HG03025 (cell line): ENCODE data around the gene FGFR3.

Experiments
- ATAC-seq: cut with Tn5 transposase; IDR thresholded peaks from one replicate; pipeline ENCODE4 v1.9.1; 2021; ENCODE audit warnings: mild to moderate bottlenecking, moderate library complexity; ENCODE audit not compliant: unreplicated experiment, low FRiP score

The FGFR3 gene

DNA sequence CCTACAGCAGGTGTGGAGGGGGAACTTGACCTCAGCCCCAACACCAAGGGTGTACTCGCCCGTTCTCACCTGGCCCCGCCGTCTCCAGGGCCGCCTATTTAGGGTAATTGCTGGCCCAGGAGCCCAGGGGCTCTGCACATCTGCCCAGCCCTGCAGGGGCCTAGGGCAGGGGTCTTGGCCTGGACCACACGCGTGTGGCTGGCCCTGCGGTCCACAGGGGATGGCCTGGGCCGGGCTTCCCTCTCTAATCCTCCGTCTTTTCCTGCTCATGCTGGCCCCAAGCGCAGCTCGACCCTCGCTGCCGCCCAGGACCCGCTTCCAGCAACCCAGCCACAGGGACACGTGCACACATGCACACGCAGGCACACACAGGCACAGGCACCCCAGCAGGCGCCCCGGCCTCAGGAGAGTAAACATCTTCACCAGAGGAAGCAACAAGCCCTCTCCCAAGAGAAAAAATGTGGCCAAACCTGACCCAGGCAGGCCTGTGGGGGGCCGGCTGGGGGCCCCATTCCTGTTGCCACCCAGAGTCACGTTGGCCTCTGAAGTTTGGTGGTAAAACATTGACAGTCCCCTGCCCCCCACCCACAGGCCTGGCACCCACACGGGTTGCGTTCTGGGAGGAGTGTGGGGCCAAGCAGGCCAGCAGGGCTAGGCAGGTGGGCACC is 24.6 kb upstream of the FGFR3 start:
- ATAC-seq: no peak

- no peak for ATAC-seq
Observed at GRCh38 chr4:1769692-1770091, 23.4 kb upstream of the FGFR3 start.

DNA sequence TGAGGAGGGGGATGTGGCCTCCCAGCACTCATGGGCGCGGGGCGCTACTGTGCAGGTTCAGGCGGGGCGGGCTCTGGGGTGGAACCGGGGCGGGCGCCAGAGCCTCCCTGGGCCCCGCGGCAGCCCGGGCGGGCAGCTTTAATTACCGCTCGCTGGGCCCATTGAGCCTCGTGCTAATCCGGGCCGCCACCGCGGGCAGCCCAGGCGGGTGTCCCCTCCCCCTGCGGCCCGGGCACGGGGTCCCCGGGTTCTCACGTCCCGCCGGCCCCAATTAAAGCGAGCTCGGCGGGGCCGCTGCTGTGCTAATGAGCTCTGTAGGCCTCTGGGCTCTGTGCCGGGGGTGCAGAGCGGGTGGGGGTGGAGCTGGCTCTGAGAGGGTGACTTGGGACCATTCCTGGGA is 22.8 kb upstream of the FGFR3 start:
- no peak for ATAC-seq

- no peak for ATAC-seq
Observed at GRCh38 chr4:1770791-1771231, 22.3 kb upstream of the FGFR3 start.

- no peak for ATAC-seq
Observed at GRCh38 chr4:1771555-1772305, 21.4 kb upstream of the FGFR3 start.

DNA sequence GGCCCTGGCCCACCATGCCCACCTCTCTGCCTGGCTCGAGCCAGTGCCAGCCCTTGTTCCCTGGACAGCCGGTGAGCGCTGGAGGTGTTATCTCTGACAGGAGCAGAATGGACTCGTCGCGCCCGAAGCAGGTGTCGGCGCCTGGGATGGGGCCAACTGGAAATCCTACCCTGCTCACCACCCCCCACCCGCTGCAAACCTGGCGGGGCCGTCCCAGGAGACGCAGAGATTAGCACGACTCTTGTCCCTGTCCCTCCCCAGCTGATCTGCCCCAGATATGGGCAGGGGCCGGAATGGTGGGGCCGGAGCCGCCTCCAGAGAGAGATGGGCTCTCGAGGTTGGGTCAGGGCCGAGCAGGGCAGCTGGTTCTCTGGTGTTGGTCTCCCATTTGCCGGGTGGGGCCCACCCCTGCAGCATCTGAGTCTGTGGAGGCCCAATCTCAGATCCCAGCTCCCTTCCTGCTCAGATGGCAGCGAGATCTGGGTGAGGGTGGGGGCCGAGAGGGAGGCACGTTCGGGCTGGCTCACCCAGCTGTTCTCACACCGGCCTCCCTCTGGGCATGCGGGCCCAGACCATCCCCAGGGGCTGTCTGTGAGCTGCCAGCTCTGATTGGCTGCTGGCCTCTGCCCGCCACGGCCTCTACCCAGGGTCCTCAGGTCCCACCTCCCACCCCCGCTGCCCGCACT is 20.1 kb upstream of the FGFR3 start:
- ATAC-seq: no peak

- no peak for ATAC-seq
Observed at GRCh38 chr4:1773754-1774153, 19.3 kb upstream of the FGFR3 start.

DNA sequence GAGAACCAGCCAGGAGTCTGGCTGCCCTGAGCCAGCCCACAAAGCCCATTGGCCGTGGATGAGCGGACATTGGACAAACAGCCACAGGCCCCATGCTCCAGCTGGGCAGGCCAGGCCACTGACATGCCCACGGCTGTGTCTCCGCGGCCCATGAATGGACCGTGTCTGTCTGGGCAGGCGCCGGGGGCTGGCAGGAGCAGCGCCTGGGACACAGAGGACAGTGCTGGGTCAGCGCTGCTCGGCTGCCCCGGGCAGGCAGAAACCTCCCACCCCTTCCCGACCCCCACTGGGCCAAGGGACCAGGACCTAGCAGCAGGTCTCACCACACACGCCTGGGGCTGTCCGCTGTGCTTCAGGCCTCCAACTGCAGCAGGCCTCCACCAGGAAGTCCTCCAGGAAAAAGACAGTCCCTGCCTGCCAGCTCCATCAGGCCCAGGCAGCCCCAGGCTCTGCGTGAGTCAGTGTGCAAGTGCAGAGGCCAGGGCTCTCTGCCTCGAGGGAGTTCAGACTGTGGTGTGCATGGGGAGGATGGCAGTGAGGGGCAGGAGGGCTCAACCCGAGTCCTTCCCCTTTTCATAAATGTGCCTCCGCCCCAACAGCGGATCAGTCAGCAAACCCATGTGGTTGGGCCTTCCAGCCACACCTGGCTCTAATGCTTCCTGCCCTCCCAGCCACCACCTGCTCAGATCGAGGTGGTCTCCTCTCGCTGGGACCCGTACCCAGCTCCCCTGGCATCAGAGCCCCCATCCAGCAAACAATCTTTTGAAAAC is 17.2 kb upstream of the FGFR3 start:
- ATAC-seq: no peak

GRCh38 chr4:1776521-1777161 is 16.5 kb upstream of the FGFR3 start:
- no peak for ATAC-seq

GRCh38 chr4:1777822-1778641 is 15.1 kb upstream of the FGFR3 start:
- ATAC-seq: no peak

- ATAC-seq: no peak
Observed at GRCh38 chr4:1778642-1779392, 14.3 kb upstream of the FGFR3 start.

DNA sequence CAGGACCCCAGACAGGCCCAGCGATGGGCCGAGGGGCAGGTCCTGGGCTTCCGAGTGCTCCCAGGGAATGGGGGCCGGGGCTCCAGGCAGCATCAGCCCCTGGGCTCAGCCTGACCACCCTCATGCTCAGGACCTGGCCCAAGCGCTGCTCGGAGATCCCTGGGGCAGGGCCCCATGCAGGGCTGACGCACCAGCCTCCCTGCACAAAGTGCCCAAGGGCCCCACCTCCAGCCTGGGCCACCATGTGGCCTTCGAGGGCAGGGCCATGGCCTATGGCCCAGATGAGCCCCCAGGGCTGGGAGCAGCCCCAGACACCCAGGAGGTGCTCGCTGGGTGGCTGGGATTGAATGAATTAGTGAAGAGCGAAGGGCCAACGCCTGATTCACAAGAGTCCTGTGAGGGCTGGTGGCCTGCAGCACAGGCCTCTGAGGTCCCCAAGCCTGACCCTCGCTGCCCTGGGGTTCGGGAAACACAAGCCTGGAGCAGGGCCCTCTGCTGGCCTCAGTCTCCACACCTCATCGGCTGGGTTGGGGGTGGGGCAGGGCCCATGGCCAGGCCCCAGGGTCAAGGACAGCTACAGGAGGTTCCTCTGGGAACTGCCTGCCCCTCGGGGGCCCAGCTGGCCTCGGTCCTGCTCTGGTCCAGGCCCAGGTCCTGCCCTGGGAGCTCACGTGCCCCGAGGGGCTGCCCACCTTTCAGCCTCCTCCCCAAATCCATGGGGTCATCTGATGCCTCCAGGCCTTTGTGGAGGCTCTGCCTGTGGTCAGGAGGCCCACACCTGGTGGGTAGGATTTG is 13.3 kb upstream of the FGFR3 start:
- no peak for ATAC-seq

DNA sequence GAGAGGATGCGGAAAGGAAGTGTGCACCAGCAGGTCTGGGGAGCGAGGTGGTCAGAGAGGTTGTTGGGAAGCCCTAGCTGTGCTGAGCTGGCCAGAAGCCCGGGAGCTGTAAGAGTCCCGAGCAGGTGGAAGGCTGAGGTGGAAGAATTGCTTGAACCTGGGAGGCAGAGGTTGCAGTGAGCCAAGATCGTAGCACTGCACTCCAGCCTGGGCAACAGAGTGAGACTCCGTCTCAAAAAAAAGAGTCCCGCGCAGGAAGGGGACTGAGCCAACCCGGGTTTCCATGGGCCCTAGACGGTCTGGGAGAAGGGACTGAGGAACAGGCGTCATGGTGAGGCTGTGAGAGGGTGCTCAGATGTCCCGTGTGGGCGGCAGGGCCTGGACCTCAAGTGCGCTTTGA is 12.7 kb upstream of the FGFR3 start:
- ATAC-seq: no peak

DNA sequence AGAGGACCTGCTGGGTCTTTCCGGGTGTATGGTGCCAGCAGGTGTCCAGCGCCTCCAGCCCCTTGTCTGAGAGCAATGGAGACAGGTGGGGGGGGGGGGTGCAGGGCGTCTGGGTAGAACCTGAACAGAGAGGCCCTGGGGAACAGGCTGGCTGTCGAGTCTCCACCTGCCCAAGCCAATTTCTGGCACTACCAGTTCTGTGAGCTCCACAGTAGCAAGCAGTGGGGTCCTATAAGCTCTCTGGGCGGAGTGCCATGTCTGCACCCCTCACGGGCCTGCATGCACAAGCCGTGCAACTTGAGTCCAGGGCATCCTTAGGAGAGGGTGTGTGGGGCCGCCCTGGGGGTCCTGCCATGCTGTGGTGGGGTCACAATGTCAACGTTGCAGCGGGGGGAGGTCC is 10.1 kb upstream of the FGFR3 start:
- ATAC-seq: no peak

DNA sequence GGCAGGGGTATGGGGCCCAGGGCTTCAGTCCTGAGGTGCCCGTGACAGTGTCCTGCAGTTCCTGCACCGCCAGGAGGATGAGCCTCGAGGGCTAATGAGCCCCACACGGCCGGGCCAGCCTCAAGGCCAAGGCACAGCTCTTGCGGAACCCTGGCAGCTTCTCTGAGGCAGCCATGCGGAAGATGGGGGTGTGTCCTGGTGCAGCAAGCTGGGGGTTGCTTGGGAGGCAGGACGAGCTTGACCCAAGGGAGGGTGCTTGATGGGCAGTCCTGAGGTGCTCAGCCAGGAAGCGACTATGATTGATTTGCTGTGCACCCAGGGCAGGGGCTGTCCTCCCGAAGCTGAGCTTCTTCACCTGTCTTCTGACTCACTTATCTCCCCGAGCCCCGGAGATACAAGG is 9.1 kb upstream of the FGFR3 start:
- no peak for ATAC-seq

GRCh38 chr4:1784395-1784788 is 8.7 kb upstream of the FGFR3 start:
- no peak for ATAC-seq

- no peak for ATAC-seq
Observed at GRCh38 chr4:1784789-1785591, 8.1 kb upstream of the FGFR3 start.
